SH-SY5Y (cell line): ENCODE results near the gene KISS1.

Source experiments
- GATA2 ChIP-seq: IDR thresholded peaks from 2 replicates; pipeline ENCODE4 v1.6.1; 2011; ENCODE audit warnings: mild to moderate bottlenecking, low read depth, low read length
- GATA3 ChIP-seq: IDR thresholded peaks from 2 replicates; pipeline ENCODE4 v1.6.1; 2011; ENCODE audit warnings: low read depth, mild to moderate bottlenecking, low read length, moderate library complexity

DNA sequence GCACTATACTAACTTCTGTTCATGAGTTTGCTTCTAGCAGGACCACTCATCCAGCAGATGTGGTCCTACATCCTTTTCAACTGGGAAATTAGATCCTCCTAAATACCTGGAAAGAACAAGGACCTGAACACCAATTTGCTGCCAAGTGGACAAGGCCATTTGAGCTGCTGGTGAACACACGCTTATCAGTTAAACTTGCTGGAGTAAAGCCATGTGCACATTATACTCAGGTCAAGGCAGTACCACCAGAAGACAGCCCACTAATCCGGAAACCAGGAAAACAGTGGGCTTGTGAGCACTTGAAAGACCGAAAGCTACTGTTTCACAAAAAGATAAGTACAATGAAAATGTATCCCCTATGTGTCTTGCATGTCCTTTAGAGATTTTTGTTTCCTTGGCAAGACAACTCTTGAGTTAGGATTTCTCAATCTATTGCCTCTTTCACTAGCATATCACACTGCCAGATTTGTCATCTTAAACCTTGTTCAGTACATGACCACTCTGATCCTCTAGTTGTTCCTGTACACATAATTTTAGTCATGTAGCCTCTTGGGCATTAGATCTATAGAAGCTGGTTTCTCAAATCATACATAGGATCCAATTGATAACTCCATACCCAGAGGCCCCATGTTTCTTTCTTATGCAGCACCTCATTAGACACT, 25.7 kb downstream of the KISS1 start:
- TF ChIP-seq GATA2 (no peak), GATA3 (no peak)
